Measurements from ENCODE around the gene GARIN3.

Gene GARIN3

DNA sequence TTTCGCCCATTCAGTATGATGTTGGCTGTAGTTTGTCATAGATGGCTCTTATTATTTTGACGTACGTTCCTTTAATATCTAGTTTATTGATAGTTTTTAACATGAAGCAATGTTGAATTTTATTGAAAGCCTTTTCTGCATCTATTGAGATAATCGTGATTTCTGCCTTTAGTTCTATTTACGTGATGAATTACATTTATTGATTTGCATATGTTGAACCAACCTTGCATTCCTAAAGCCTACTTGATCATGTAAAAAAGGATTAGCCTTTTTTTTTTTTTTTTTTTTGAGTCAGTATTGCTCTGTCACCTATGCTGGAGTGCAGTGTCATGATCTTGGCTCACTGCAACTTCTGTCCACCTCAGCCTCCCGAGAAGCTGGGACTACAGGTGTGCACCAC is 39.6 kb upstream of the GARIN3 start:
- Histone ChIP-seq H3K36me3 (ENCODE audit: insufficient read depth, insufficient read length, low read length) (no peaks in the 10 kb centered on the region), H3K9ac (ENCODE audit: insufficient read length, low read depth) (no peak overlapping the region), H3K4me1 (ENCODE audit: insufficient read depth, insufficient read length) (no peaks in the 10 kb centered on the region), H3K27me3 (ENCODE audit: insufficient read depth, insufficient read length) (no peaks in the 10 kb centered on the region), H3K9me3 (ENCODE audit: insufficient read depth, low read length) (no peaks in the 10 kb centered on the region), H3K4me3 (ENCODE audit: insufficient read length, low read depth) (no peak overlapping the region)
- DNase-seq (ENCODE audit: low read depth, low spot score), result no peak
- TF ChIP-seq SUZ12 (IDR thresholded peaks at IDR 0.05; ENCODE audit: extremely low read depth, insufficient read depth, insufficient read length) (no peak), YY1 (IDR thresholded peaks at IDR 0.05; ENCODE audit: insufficient read depth, insufficient read length) (no peak), ZNF274 (IDR thresholded peaks at IDR 0.05; ENCODE audit: low read depth, low read length) (no peak)

DNA sequence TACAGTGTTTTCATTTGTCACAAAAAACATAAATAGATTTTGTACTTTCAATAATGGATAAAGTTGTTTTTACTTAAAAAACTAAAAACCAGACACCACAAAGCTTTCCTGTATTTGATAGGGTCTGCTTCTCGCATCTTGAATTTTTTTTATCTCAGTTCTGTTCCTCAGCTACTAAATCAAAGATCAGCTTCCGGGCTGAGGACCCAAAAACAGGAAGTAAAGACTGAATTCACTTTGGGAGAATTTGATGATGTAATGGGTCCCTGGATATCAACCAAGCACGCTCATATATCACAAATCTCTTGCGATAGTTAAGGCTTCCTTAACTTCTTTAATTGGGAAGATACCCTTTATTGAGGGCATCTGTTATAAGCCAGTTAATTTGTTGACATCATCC is 38.7 kb upstream of the GARIN3 start:
- Histone ChIP-seq H3K9ac (ENCODE audit: insufficient read length, low read depth) (no peak overlapping the region), H3K4me1 (ENCODE audit: insufficient read depth, insufficient read length) (no peaks in the 10 kb centered on the region), H3K27me3 (ENCODE audit: insufficient read depth, insufficient read length) (no peaks in the 10 kb centered on the region), H3K36me3 (ENCODE audit: insufficient read depth, insufficient read length, low read length) (no peaks in the 10 kb centered on the region), H3K9me3 (ENCODE audit: insufficient read depth, low read length) (no peaks in the 10 kb centered on the region), H3K4me3 (ENCODE audit: insufficient read length, low read depth) (no peak overlapping the region)
- DNase-seq (ENCODE audit: low read depth, low spot score), result no peak
- TF ChIP-seq ZNF274 (IDR thresholded peaks at IDR 0.05; ENCODE audit: low read depth, low read length), result no peak
- no peak for TF ChIP-seq YY1 (IDR thresholded peaks at IDR 0.05; ENCODE audit: insufficient read depth, insufficient read length)
- no peak for TF ChIP-seq SUZ12 (IDR thresholded peaks at IDR 0.05; ENCODE audit: extremely low read depth, insufficient read depth, insufficient read length)

DNA sequence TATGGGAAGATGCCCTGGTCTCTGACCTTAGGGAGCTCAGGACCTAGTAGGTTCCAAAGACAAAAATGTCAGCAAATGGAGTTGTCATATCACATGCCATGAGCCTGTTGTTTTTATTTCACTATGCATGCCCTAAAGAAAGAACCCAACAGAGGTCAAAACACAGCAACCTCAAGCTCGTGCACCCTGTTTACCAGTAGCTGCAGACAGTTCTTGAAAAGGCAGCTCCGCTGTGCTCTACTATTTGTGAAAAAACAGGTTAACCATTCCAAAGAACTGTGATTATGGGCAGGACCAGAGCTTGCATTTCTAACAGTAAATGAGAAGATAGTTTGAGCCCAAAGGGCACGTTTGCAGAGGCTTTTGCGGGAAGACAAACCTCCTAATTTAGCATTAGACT is 37.4 kb upstream of the GARIN3 start:
- DNase-seq (ENCODE audit: low read depth, low spot score), result no peak
- no peaks in the 10 kb centered on the region for H3K9me3 ChIP-seq (ENCODE audit: insufficient read depth, low read length)
- no peak overlapping the region for H3K4me3 ChIP-seq (ENCODE audit: insufficient read length, low read depth)
- no peaks in the 10 kb centered on the region for H3K27me3 ChIP-seq (ENCODE audit: insufficient read depth, insufficient read length)
- H3K4me1 ChIP-seq (ENCODE audit: insufficient read depth, insufficient read length), result no peaks in the 10 kb centered on the region
- no peak overlapping the region for H3K9ac ChIP-seq (ENCODE audit: insufficient read length, low read depth)
- TF ChIP-seq SUZ12 (IDR thresholded peaks at IDR 0.05; ENCODE audit: extremely low read depth, insufficient read depth, insufficient read length) (no peak), ZNF274 (IDR thresholded peaks at IDR 0.05; ENCODE audit: low read depth, low read length) (no peak), YY1 (IDR thresholded peaks at IDR 0.05; ENCODE audit: insufficient read depth, insufficient read length) (no peak)
- H3K36me3 ChIP-seq (ENCODE audit: insufficient read depth, insufficient read length, low read length), result no peaks in the 10 kb centered on the region

DNA sequence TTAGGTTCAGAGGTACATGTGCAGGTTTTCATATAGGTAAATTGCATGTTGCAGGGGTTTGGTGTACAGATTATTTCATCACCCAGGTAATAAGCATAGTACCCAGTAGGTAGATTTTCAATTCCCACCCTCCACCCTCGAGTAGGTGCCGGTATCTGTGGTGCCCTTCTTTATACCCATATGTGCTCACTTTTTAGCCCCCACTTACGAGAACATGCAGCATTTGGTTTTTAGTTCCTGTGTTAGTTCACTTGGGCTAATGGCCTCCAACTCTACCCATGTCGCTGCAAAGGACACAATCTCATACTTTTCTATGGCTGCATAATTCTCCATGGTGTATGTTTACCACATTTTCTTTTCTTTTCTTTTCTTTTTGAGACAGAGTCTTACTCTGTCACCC is 35.8 kb upstream of the GARIN3 start:
- H3K27me3 ChIP-seq (ENCODE audit: insufficient read depth, insufficient read length), result no peaks in the 10 kb centered on the region
- no peaks in the 10 kb centered on the region for H3K4me1 ChIP-seq (ENCODE audit: insufficient read depth, insufficient read length)
- no peaks in the 10 kb centered on the region for H3K9me3 ChIP-seq (ENCODE audit: insufficient read depth, low read length)
- TF ChIP-seq SUZ12 (IDR thresholded peaks at IDR 0.05; ENCODE audit: extremely low read depth, insufficient read depth, insufficient read length) (no peak), ZNF274 (IDR thresholded peaks at IDR 0.05; ENCODE audit: low read depth, low read length) (no peak), YY1 (IDR thresholded peaks at IDR 0.05; ENCODE audit: insufficient read depth, insufficient read length) (no peak)
- H3K4me3 ChIP-seq (ENCODE audit: insufficient read length, low read depth), result no peak overlapping the region
- H3K9ac ChIP-seq (ENCODE audit: insufficient read length, low read depth), result no peak overlapping the region
- H3K36me3 ChIP-seq (ENCODE audit: insufficient read depth, insufficient read length, low read length), result no peaks in the 10 kb centered on the region
- DNase-seq (ENCODE audit: low read depth, low spot score), result no peak

DNA sequence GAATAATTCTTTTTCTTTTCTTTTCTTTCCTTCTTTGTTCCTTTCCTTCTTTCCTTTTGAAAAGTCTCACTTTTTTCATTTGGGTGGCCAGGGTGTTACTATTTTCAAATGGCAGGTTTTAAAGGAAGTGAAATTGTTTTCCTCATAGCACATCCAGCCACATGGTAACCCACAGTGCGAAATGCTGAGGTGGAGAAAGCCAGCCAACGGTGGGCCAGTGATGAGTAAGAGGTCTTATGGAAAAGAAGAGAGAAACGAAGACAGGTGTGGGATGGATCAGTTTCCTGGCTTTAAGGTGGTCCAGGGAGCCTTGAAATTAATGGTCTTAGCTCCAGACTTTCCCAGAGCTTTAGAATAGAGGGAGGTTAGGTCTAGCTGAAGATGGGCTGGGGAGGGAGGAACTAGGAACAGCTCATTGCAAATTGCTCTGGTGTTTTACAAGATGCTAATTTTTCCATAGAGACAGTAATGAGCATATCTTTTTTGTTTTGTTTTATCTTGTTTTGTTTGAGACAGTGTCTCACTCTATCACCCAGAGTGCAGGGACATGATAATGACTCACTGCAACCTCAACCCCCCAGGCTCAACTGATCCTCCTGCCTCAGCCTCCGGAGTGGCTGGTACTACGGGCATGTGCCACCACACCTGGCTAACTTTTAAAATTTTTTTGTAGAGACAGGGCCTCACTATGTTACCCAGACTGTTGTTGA is 32.4 kb upstream of the GARIN3 start:
- no peak for DNase-seq (ENCODE audit: low read depth, low spot score)
- TF ChIP-seq YY1 (IDR thresholded peaks at IDR 0.05; ENCODE audit: insufficient read depth, insufficient read length) (no peak), ZNF274 (IDR thresholded peaks at IDR 0.05; ENCODE audit: low read depth, low read length) (no peak), SUZ12 (IDR thresholded peaks at IDR 0.05; ENCODE audit: extremely low read depth, insufficient read depth, insufficient read length) (no peak)
- no peak overlapping the region for H3K9ac ChIP-seq (ENCODE audit: insufficient read length, low read depth)
- H3K4me3 ChIP-seq (ENCODE audit: insufficient read length, low read depth), result no peak overlapping the region
- peaks cover 5% of the 10 kb centered on the region for H3K27me3 ChIP-seq (ENCODE audit: insufficient read depth, insufficient read length)
- H3K36me3 ChIP-seq (ENCODE audit: insufficient read depth, insufficient read length, low read length), result no peaks in the 10 kb centered on the region
- H3K4me1 ChIP-seq (ENCODE audit: insufficient read depth, insufficient read length), result no peaks in the 10 kb centered on the region
- H3K9me3 ChIP-seq (ENCODE audit: insufficient read depth, low read length), result no peaks in the 10 kb centered on the region

DNA sequence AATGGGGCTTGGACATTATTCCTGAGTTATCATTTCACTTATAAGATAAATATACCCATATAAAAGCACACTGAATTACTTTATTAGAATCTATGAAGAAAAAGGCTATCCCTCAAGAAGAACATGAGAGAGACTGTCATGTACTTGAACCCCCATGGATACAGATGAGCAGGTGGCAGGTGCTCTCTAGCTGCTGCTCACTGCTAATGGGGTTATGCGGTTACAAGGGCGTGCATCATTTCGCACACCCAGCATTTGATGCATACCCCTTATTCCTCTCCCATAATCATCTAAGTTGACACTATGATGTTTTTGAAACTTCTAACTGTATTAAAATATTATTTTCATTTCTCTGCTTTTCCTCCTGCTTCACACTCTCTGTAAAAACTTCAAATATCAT is 31.0 kb upstream of the GARIN3 start:
- Histone ChIP-seq H3K36me3 (ENCODE audit: insufficient read depth, insufficient read length, low read length) (no peaks in the 10 kb centered on the region), H3K9me3 (ENCODE audit: insufficient read depth, low read length) (no peaks in the 10 kb centered on the region), H3K4me1 (ENCODE audit: insufficient read depth, insufficient read length) (no peaks in the 10 kb centered on the region), H3K4me3 (ENCODE audit: insufficient read length, low read depth) (no peak overlapping the region), H3K27me3 (ENCODE audit: insufficient read depth, insufficient read length) (peaks cover 11% of the 10 kb centered on the region), H3K9ac (ENCODE audit: insufficient read length, low read depth) (no peak overlapping the region)
- DNase-seq (ENCODE audit: low read depth, low spot score), result no peak
- TF ChIP-seq YY1 (IDR thresholded peaks at IDR 0.05; ENCODE audit: insufficient read depth, insufficient read length) (no peak), ZNF274 (IDR thresholded peaks at IDR 0.05; ENCODE audit: low read depth, low read length) (no peak), SUZ12 (IDR thresholded peaks at IDR 0.05; ENCODE audit: extremely low read depth, insufficient read depth, insufficient read length) (no peak)

DNA sequence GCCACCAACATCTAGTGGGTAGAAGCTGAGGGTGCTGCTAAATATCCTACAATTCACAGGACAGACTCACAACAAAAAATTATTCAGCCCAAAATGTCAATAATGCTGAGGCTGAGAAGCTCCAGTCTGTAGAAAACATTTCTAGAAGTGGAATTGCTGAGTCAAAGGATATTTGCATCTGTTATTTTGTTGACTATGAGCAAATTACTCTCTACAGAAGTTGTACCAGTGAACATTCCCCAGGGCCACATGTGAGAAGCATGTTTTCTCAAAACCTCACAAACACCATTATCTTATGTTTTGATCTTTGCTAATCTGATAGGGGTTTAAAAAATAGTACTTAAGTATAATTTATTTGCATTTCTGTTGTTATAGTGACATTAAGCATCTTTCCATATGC is 30.0 kb upstream of the GARIN3 start:
- H3K4me3 ChIP-seq (ENCODE audit: insufficient read length, low read depth), result no peak overlapping the region
- DNase-seq (ENCODE audit: low read depth, low spot score), result no peak
- no peak overlapping the region for H3K9ac ChIP-seq (ENCODE audit: insufficient read length, low read depth)
- no peaks in the 10 kb centered on the region for H3K4me1 ChIP-seq (ENCODE audit: insufficient read depth, insufficient read length)
- H3K27me3 ChIP-seq (ENCODE audit: insufficient read depth, insufficient read length), result peaks cover 22% of the 10 kb centered on the region
- TF ChIP-seq SUZ12 (IDR thresholded peaks at IDR 0.05; ENCODE audit: extremely low read depth, insufficient read depth, insufficient read length), result no peak
- no peak for TF ChIP-seq YY1 (IDR thresholded peaks at IDR 0.05; ENCODE audit: insufficient read depth, insufficient read length)
- TF ChIP-seq ZNF274 (IDR thresholded peaks at IDR 0.05; ENCODE audit: low read depth, low read length), result no peak
- H3K9me3 ChIP-seq (ENCODE audit: insufficient read depth, low read length), result no peaks in the 10 kb centered on the region
- H3K36me3 ChIP-seq (ENCODE audit: insufficient read depth, insufficient read length, low read length), result no peaks in the 10 kb centered on the region
